ENCODE results near the gene SNX33.

- no peak for TF ChIP-seq CTCF (conservative IDR thresholded peaks at IDR 0.05; ENCODE audit: low read length)
- no peak for TF ChIP-seq EZH2phosphoT487 (IDR thresholded peaks at IDR 0.05; ENCODE audit: borderline replicate concordance)
Observed at GRCh38 chr15:75646112-75646943, 1.4 kb upstream of the SNX33 start.

Measured in Loucy (cell line).